ENCODE results near the gene NPC2. TPM values are rescaled to one million over a fixed set of nuclear protein-coding genes. Genes with fewer than 3 reads are reported as not detected.

Gene NPC2
- total RNA-seq, 1 donor = 266 TPM

GRCh38 chr14:74488786-74489397 is 4.2 kb downstream of the NPC2 start:
- Histone ChIP-seq H3K4me3 (ENCODE audit: insufficient read depth, low read length) (no peak overlapping the region), H3K36me3 (ENCODE audit: insufficient read depth, low read length) (no peaks in the 10 kb centered on the region), H3K79me2 (ENCODE audit: insufficient read depth, low read length) (peaks cover 64% of the 10 kb centered on the region), H3K4me1 (ENCODE audit: insufficient read depth, low read length) (peaks cover 27% of the 10 kb centered on the region), H4K20me1 (ENCODE audit: insufficient read depth, low read length) (no peaks in the 10 kb centered on the region), H3K27me3 (ENCODE audit: insufficient read depth, low read length) (no peaks in the 10 kb centered on the region), H3K27ac (ENCODE audit: low read depth, low read length) (no peak overlapping the region), H3K9me3 (ENCODE audit: low read depth, low read length) (no peaks in the 10 kb centered on the region), H2AFZ (ENCODE audit: low read length) (no peak overlapping the region), H3K4me2 (ENCODE audit: insufficient read depth, low read length) (no peak overlapping the region)
- no peak for DNase-seq (ENCODE audit: insufficient read length, low spot score, missing footprints)
- TF ChIP-seq, protein P1, sequence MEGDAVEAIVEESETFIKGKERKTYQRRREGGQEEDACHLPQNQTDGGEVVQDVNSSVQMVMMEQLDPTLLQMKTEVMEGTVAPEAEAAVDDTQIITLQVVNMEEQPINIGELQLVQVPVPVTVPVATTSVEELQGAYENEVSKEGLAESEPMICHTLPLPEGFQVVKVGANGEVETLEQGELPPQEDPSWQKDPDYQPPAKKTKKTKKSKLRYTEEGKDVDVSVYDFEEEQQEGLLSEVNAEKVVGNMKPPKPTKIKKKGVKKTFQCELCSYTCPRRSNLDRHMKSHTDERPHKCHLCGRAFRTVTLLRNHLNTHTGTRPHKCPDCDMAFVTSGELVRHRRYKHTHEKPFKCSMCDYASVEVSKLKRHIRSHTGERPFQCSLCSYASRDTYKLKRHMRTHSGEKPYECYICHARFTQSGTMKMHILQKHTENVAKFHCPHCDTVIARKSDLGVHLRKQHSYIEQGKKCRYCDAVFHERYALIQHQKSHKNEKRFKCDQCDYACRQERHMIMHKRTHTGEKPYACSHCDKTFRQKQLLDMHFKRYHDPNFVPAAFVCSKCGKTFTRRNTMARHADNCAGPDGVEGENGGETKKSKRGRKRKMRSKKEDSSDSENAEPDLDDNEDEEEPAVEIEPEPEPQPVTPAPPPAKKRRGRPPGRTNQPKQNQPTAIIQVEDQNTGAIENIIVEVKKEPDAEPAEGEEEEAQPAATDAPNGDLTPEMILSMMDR (IDR thresholded peaks at IDR 0.05; ENCODE audit: extremely low read depth, low read depth, low read length) = no peak

- peaks cover 41% of the 10 kb centered on the region for H3K79me2 ChIP-seq (ENCODE audit: insufficient read depth, low read length)
- H2AFZ ChIP-seq (ENCODE audit: low read length) = no peak overlapping the region
- no peak for DNase-seq (ENCODE audit: insufficient read length, low spot score, missing footprints)
- H3K4me1 ChIP-seq (ENCODE audit: insufficient read depth, low read length) = peaks cover 27% of the 10 kb centered on the region
- H3K4me3 ChIP-seq (ENCODE audit: insufficient read depth, low read length) = no peak overlapping the region
- H3K4me2 ChIP-seq (ENCODE audit: insufficient read depth, low read length) = no peak overlapping the region
- no peaks in the 10 kb centered on the region for H4K20me1 ChIP-seq (ENCODE audit: insufficient read depth, low read length)
- H3K27ac ChIP-seq (ENCODE audit: low read depth, low read length) = no peak overlapping the region
- H3K36me3 ChIP-seq (ENCODE audit: insufficient read depth, low read length) = peaks cover 11% of the 10 kb centered on the region
- TF ChIP-seq, protein P1 (IDR thresholded peaks at IDR 0.05; ENCODE audit: extremely low read depth, low read depth, low read length) = no peak
- no peaks in the 10 kb centered on the region for H3K27me3 ChIP-seq (ENCODE audit: insufficient read depth, low read length)
- H3K9me3 ChIP-seq (ENCODE audit: low read depth, low read length) = no peaks in the 10 kb centered on the region
These were observed 6.9 kb downstream of the NPC2 start for GRCh38 chr14:74486164-74486563.

- Histone ChIP-seq H2AFZ (ENCODE audit: low read length) (no peak overlapping the region), H3K27me3 (ENCODE audit: insufficient read depth, low read length) (no peaks in the 10 kb centered on the region), H3K79me2 (ENCODE audit: insufficient read depth, low read length) (peaks cover 27% of the 10 kb centered on the region), H4K20me1 (ENCODE audit: insufficient read depth, low read length) (no peaks in the 10 kb centered on the region), H3K36me3 (ENCODE audit: insufficient read depth, low read length) (peaks cover 24% of the 10 kb centered on the region), H3K4me2 (ENCODE audit: insufficient read depth, low read length) (peak overlapping the region; percentile 4), H3K4me1 (ENCODE audit: insufficient read depth, low read length) (peaks cover 21% of the 10 kb centered on the region), H3K9me3 (ENCODE audit: low read depth, low read length) (no peaks in the 10 kb centered on the region), H3K27ac (ENCODE audit: low read depth, low read length) (no peak overlapping the region), H3K4me3 (ENCODE audit: insufficient read depth, low read length) (no peak overlapping the region)
- TF ChIP-seq, protein P1 (IDR thresholded peaks at IDR 0.05; ENCODE audit: extremely low read depth, low read depth, low read length) = no peak
- no peak for DNase-seq (ENCODE audit: insufficient read length, low spot score, missing footprints)
These were observed 9.8 kb downstream of the NPC2 start for GRCh38 chr14:74483321-74483720.

DNA sequence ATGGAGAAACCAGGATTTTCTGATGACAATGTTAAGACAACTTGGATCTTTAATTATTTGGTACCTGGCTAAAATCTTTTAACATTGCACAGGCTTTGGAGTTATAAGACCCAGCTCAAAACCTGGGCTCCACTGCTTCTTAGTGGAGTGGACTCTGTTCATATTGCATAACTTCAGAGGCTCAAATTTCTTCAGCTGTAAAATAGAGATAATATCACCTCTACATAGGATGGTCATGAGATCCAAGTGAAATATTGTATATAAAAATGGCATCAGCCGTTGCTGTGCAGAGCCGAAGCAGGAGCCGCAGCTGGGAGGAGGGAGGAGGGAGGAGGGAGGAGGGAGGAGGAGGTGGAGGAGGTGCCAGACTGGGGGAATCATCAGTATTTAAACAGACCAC is 10.5 kb downstream of the NPC2 start:
- peaks cover 24% of the 10 kb centered on the region for H3K36me3 ChIP-seq (ENCODE audit: insufficient read depth, low read length)
- peaks cover 22% of the 10 kb centered on the region for H3K79me2 ChIP-seq (ENCODE audit: insufficient read depth, low read length)
- no peaks in the 10 kb centered on the region for H3K27me3 ChIP-seq (ENCODE audit: insufficient read depth, low read length)
- H3K4me1 ChIP-seq (ENCODE audit: insufficient read depth, low read length) = peaks cover 13% of the 10 kb centered on the region
- no peak for DNase-seq (ENCODE audit: insufficient read length, low spot score, missing footprints)
- no peak overlapping the region for H3K4me2 ChIP-seq (ENCODE audit: insufficient read depth, low read length)
- TF ChIP-seq, protein P1 (IDR thresholded peaks at IDR 0.05; ENCODE audit: extremely low read depth, low read depth, low read length) = no peak
- H2AFZ ChIP-seq (ENCODE audit: low read length) = no peak overlapping the region
- no peak overlapping the region for H3K27ac ChIP-seq (ENCODE audit: low read depth, low read length)
- no peak overlapping the region for H3K4me3 ChIP-seq (ENCODE audit: insufficient read depth, low read length)
- H3K9me3 ChIP-seq (ENCODE audit: low read depth, low read length) = no peaks in the 10 kb centered on the region
- H4K20me1 ChIP-seq (ENCODE audit: insufficient read depth, low read length) = no peaks in the 10 kb centered on the region

Data from osteoblast (primary cell).